GM18526 (cell line): ENCODE measurements around the gene VPS37B.

Experiments used
- POLR2A ChIP-seq: IDR thresholded peaks from 3 replicates; pipeline ENCODE4 v1.6.1; 2011; ENCODE audit not compliant: insufficient read length; ENCODE audit errors: extremely low read depth

The VPS37B gene

DNA sequence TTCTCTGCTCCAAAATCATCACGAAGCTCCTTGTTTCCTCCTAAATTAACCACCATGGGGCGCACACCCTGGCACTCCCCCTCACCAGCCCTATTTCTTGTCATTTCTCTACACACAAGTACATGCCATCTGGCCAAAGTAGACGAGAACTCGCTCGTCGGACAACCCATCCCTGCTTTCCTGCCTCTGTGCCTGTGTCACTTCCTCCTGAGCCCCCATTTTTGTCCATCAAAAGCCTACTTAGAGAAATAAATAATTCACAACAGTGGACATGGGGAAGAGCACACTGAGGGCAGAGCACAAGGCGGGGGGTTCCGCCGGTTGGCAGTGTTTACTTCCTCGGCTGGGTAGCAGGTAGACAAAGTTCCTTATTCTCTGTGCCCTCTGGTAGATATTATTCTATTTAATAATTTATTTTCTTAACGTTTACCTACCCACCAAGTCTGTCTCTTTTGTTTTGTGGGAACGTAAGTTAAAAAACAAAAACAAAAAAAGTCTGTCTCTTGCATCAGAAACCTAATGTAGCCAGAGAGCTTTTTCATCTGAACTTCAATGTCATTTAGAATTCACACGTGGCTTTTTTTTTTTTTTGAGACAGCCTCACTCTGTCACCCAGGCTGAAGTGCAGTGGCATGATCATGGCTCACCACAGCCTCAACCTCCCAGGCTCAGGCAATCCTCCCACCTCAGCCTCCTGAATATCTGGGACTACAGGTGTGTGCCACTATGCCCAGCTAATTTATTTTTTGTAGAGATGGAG, 6.0 kb downstream of the VPS37B start:
- no peak for TF ChIP-seq POLR2A

DNA sequence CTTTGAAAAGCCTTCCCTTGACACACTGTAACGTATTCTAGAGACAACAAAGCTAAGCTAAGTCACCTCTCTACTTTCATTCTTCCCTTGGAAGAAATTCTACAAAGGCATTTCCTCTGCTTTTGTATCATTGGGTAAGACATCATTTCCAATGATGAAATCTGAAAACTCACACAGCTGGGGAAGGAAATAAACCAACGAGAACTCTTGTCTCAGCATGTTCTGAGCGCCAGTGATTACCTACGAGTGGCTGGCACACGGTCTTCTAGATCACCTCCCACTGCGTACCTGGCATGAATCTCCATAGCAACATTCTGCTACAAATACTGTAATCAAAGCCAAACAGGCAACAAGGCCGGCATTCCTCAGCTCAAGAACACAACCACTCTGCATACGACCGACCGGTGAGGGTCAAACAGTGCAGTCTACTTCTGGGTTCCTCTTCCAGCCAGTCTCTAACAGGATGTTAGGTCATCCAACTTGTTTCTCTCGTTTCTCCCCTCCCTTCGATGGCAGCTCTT, 7.6 kb downstream of the VPS37B start:
- TF ChIP-seq POLR2A: no peak

DNA sequence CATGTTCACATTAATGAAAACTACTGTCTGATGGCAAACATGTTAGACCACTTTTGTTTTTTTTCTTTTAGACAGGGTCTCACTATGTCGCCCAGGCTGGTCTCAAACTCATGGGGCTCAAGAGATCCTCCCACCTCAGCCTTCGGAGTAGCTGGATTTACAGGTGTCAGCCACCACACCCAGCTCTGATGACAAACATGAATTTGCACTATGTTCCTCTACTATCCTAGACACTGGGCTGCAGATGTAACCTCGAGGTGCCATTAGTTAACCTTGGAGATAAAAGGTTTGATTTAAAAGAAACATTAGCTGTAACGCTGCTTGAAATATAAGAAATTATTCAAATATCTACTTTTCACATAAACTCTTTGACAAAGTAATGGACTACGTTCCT, 8.1 kb downstream of the VPS37B start:
- no peak for TF ChIP-seq POLR2A

DNA sequence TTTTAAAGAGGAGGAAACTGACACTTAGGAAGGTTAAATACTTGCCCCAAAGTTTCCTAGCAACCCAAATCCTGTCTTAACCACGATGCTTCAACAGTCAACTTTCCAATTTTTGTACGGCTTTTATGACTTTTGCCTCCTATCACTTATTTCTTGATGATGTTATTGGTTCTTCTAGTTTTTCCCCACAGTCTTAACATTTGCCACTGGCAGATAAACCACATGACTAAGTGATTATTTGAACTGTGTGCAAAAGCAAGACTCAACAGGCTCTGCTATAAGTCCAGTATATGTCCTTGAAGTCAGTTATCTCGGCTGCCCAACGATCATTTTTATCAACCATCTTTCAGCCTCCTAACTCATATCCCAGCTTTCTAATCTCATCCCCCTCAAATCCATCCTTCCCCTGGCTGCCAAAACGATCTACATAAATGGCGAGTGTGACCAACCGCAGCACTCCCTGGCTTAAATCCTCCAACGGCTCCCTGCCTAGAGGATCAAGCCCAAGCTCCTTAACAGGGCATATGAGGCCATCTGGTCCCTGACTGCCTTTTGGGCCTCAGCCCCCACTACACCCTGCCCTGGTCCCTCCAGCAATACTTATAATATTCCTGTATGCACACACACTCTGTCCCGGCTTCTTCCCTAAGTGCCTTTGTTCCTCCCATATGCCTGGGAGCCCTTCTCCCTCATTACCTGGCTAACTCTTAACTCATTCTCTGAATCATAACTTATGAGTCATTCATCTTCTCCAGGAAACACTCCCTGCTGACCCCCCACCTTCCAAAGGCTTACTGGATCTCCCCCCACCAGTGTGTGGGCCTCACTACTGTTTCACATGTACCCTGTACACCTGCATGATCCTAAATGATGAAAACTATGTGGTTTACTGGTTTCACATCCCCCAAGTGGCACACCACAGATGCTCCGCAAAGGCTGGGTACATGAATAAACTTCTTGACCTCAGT, 8.8 kb downstream of the VPS37B start:
- TF ChIP-seq POLR2A: no peak

DNA sequence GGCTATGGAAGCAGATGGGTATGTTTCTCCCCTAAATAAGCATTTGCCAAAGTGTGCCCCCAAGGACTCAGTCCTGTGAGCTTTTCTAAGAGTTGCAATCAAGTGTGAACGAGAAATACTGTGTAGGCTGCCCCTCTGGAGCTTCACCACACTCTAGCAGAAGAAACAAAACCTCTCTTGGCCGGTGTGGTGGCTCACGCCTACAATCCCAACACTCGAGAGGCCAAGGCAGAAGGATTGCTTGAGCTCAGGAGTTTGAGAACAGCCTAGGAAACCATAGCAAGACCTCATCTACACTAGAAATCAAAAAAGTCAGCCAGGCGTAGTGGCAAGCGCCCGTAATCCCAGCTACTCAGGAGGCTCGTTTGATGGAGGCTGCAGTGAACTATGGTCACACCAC, 9.8 kb downstream of the VPS37B start:
- no peak for TF ChIP-seq POLR2A

DNA sequence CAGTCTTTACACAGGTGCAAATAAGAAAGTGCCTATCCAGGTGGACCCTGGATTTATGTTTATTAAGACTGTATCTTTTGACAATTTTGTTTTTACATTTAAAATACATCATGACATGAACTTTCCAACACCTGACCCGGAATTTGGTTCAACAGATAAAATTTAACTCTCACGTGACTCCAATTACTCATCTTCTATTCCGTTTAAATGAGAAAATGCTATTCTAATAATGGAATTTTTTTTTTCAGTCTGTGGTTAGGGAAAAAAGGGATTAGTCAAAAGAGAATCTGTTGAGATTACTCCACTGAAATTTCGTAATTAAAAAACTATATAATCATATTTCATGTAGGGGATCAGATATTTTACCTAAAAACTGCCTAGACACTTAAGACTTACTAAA, 11.1 kb downstream of the VPS37B start:
- no peak for TF ChIP-seq POLR2A

DNA sequence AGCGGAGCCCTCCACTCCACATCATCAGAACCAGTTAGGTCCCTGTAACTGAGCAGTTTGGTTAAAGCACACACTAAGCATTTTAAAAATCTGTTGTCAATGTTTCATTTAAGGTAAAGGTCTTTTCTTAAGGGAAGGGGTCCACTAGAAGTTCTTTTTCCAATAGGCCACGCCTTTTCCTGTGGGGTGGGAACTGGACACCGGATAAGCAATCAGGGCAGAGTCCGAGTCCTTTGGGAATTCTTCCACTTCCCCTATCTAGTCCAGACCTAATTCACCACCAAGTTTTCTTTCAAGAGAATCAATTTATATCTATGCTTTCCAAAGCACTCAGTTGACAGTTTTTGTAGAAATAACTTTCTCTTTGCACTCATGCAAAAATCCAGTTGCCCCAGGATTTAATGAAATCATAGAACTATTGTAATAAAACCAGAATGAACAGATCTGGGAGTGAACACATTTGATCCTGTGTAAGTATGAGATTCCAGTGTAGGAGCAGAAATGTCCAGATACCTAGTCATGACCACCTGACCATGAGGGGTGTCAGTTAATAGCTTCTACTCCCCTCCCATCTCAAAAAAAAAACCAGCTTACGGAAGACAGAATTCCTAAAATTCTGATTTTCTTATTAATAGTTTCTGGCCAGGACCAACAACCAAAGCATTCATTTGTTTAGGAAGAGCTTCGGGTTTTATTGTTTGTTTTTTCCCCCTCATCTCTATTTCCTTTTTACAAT, 11.7 kb downstream of the VPS37B start:
- TF ChIP-seq POLR2A: no peak

DNA sequence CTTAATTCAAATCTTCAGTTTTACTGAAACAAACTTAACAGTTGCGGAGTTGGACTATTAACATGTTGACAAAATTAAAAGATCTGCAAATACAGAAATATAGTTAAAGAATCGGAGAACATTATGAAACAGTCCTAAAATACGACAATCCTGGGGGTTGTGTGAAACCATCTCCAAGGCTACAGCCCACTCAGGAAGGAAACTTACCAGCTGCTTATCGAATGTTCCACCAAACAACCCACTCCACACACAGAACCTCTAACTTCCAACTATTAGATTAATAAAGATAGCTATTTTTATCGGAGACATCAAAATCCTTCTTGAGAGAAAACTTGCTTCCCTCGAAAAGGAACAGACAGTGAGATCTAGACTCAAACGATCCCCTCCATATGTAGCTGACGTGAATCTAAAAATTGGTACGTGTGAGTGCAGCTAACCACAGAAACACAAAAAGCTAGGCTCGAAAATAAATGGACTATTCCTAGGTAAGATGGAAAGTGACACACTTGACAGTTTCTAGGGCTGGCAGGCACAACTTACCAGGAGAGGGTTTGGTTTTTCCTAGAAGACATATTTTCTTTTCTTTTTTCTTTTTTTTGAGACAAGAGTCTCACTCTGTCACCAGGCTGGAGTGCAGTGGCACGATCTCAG, 12.9 kb downstream of the VPS37B start:
- TF ChIP-seq POLR2A: no peak

DNA sequence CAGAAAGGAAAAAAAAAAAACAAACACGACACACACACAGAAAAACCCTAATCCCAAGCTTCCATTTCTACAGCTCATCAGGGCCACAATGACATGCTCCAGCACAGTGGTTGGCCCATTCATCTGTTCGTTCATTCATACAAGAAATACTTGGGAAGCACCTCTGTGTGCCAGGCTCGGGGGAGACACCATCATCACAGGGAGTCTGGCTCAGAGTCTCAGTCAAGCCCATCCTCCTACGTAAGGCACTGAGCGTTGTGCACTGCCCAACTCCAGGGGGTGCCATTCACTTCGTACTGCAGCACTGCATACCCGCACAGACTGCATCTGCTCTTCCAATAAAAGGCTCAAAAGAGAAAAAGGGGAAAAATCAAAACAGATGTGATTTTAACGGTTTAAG, 15.3 kb downstream of the VPS37B start:
- TF ChIP-seq POLR2A: no peak

DNA sequence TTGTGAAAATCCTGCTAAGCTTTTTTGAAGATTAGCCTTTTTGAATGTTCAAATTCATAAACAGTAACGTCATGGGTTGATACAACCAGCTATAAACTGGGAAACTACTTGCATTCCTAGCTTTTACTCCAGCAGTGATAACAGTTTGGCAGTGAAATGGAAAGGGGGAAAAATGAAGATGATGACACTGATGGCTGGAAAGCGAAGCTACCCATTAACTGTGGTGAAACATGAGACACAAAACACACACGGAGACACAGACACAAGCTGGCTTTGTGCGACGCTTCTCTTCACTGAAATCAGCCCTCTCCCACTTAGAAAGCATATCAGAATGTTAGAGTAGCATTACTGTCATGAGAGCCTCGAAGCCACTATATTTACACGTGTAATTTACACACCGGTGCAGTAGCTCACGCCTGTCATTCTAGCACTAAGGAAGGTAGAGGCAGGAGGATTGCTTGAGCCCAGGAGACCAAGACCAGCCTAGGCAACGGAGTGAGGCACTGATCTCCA, 15.7 kb downstream of the VPS37B start:
- TF ChIP-seq POLR2A: no peak

DNA sequence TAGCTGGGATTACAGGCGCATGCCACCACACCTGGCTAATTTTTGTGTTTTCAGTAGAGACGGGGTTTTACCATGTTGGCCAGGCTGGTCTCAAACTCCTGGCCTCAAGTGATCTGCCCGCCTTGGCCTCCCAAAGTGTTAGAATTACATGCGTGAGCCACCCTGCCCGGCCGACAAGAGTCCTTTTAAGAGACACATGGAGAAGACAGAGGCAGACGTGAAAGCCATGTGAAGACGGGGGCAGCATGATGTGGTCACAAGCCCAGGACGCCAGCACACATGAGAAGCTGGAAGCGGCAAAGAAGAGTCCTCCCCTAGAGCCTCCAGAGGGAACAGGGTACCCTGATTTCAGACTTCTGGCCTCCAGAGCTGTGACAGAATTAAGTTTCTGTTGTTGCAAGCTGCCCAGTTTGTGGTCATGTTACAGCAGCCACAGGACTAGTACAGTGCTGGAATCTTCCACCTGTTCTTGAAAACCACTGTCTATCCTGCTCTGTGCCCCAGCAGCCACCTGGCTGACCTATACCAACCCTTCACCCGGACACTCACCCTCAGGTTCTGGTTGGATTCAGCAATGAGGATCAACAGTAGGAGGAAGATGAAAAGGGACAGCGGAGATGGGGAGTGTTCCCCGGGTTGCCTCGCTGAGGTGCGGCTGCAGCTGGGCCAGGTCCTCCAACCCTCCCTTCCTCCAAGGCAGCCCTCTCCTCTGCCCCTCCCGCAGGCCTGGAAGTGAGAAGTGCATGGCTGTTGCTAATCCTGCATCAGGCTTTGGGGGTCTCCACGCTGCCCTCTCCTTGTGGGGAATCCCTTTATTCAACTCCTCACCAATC, 16.9 kb downstream of the VPS37B start:
- TF ChIP-seq POLR2A: no peak

DNA sequence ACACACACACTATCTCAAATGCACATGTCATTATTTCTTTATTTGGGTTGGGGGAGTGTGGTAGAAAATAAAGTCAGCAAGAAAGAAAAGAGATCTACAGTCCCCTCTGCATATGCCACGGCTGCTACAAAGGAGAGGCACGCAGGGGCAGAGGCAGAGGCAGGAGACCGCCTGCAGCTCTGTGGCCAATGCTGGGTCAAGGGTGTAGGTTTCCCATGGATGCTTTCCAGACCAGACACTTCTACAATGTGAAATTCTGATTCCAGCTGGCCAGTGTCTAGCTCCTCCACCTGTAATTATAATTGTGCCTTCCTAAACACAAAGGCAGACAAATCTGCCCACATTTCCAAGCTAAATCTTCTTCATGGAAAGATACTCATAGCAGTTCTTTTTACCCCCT, 19.2 kb downstream of the VPS37B start:
- no peak for TF ChIP-seq POLR2A

DNA sequence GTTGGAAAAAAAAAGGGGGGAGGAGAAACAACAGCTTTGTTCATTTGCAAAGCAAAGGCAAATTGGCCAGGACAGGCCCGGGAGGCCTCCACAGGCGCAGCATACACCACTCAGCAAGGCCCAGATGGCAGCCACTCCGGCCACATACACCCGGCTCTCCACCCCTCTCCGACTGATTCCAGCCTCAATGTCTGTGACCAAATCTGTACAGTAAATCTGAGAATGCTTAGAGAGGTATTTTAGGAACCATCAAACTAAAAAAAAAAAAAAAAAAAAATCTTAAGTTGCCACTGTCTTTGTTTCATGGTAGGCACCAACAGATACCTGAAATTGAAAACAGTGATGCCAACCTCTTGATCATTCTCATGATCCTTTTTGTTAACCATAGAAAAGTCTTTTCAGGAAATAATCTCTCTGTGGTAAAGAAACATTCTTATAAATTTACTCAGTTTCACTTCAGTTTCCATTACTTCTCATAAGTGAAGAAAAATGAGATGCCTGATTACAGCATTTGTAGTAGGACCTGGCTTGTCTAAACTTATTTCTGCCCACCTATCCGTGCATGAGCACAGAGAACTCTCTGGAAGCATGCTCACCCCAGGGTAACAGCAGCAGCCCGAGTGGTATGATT, 20.2 kb downstream of the VPS37B start:
- no peak for TF ChIP-seq POLR2A

DNA sequence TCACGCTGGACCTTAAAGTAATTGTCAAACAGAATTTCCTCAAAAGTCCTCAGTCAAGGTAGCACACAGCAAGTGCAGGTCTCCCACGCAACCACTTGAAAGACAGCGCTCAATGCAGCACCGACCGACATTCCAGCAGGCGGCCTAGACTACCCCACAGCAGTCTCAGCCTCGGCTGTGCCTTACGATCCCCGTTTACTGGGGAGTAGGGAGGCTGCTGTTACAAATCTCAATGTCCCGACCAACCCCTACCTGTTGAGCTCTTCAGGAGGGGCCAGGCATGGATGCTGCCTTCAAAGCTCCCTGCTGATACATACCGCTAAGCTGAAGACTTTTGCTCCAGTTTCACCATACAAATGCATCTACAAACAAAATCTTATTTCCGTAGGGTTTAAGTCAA, 21.8 kb downstream of the VPS37B start:
- TF ChIP-seq POLR2A: no peak

DNA sequence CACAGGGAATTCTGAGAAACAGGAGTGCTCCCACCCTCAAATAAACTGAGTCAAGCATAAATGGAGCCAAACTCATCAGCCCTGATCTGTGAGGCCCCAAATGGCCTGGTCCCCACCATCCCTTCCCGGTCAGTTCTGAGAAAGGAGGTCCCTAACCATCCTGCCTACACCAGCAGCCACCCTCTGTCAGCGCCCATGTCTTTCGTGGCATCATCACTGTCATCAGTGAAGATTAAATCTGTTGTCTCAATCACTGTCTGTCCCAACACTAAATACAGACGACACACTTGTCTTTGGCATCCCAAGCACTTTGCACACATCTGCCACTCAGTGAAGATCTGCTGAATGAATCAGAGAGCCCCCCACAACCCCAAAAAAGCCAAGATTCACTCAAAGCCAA, 22.4 kb downstream of the VPS37B start:
- TF ChIP-seq POLR2A: no peak
